ENCODE measurements around the gene ZDHHC18. TPM values are rescaled to one million over a fixed set of nuclear protein-coding genes. Genes with fewer than 3 reads are reported as not detected.

ZDHHC18 gene
- polyA plus RNA-seq, 3 donors: 3.1 to 46.6 (median 6.0) TPM

GRCh38 chr1:26874896-26875295 lies 48.4 kb downstream of the ZDHHC18 start:
- Mint-ChIP-seq H3K27ac (no peak overlapping the region), H3K4me3 (no peak overlapping the region), H3K4me1 (no peaks in the 10 kb centered on the region), H3K36me3 (peaks cover 21 to 46% of the 10 kb centered on the region in 2 donors), H3K9me3 (no peaks in the 10 kb centered on the region), H3K27me3 (ENCODE audit: low read depth in 3 of 3) (peaks cover 0 to 2% (median 0%) of the 10 kb centered on the region in 3 donors)
- H3K79me2 ChIP-seq (ENCODE audit: insufficient read depth, low read length): no peaks in the 10 kb centered on the region
- no peak for TF ChIP-seq CTCF (IDR thresholded peaks at IDR 0.05)
- H2AFZ ChIP-seq (ENCODE audit: insufficient read depth, low read depth, low read length, poor library complexity, severe bottlenecking): no peak overlapping the region
- 80% methylated on average over 1 of the region's 4 CpGs for WGBS (ENCODE audit: insufficient coverage)
- H3K9me3 ChIP-seq (replicated peaks in 1 of 2; ENCODE audit: control insufficient read depth in 1 of 2, insufficient read depth in 1 of 2, low read length in 2 of 2): no peaks in the 10 kb centered on the region
- no peak overlapping the region for H3K4me3 ChIP-seq (replicated peaks in 1 of 3; ENCODE audit: low read depth in 2 of 3, low read length in 3 of 3)
- peaks cover 19% of the 10 kb centered on the region for H4K20me1 ChIP-seq (ENCODE audit: insufficient read depth, low read length)
- DNase-seq: no peak
- H3K36me3 ChIP-seq (replicated peaks in 1 of 2; ENCODE audit: control insufficient read depth in 1 of 2, insufficient read depth in 2 of 2, low read length in 2 of 2): peaks cover 21 to 44% of the 10 kb centered on the region in 2 donors
- no peak overlapping the region for H3K4me2 ChIP-seq (replicated peaks; ENCODE audit: extremely low read depth, low read length, poor library complexity, severe bottlenecking)
- intact Hi-C loops (cut with micrococcal nuclease): loop anchor here (5.0 to 10.0 kb wide), 5 partner anchors 63 to 380 kb away; no protein-coding TSS in a partner anchor
- no peaks in the 10 kb centered on the region for H3K4me1 ChIP-seq (ENCODE audit: control insufficient read depth in 1 of 2, insufficient read depth in 2 of 2, low read length in 2 of 2)
- no peaks in the 10 kb centered on the region for H3K27me3 ChIP-seq (ENCODE audit: control insufficient read depth in 2 of 2, insufficient read depth in 2 of 2, low read length in 2 of 2)
- no peak overlapping the region for H3K27ac ChIP-seq (ENCODE audit: low read depth in 1 of 2, low read length in 2 of 2)
- no peak overlapping the region for H3K9ac ChIP-seq (ENCODE audit: insufficient read depth, low read length, poor library complexity, severe bottlenecking)

DNA sequence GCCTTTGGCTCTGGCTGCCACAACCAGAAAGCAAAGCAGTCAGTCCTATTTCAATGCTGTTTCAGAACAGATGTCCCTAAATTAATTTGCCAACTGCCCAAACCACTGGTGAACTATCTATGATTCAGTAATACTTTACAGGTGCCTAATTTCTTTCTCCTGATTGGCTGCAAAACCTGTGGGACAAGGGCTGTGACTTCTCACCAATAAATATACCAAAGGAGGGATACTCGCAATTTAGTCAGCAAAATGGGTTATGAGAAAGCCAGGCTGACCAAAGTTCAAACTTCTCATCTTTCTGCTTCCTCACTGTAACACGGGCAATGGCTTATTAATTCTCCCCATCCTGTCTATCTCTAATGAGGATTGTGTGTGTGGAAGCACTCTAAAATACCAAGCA lies 50.8 kb downstream of the ZDHHC18 start:
- Histone ChIP-seq H3K27ac (ENCODE audit: low read depth in 1 of 2, low read length in 2 of 2) (peak overlapping the region in 1 of 2 donors; percentile 16), H3K4me1 (ENCODE audit: control insufficient read depth in 1 of 2, insufficient read depth in 2 of 2, low read length in 2 of 2) (no peaks in the 10 kb centered on the region), H3K4me3 (replicated peaks in 1 of 3; ENCODE audit: low read depth in 2 of 3, low read length in 3 of 3) (no peak overlapping the region), H3K4me2 (replicated peaks; ENCODE audit: extremely low read depth, low read length, poor library complexity, severe bottlenecking) (no peak overlapping the region), H3K27me3 (ENCODE audit: control insufficient read depth in 2 of 2, insufficient read depth in 2 of 2, low read length in 2 of 2) (no peaks in the 10 kb centered on the region), H2AFZ (ENCODE audit: insufficient read depth, low read depth, low read length, poor library complexity, severe bottlenecking) (no peak overlapping the region), H3K9me3 (replicated peaks in 1 of 2; ENCODE audit: control insufficient read depth in 1 of 2, insufficient read depth in 1 of 2, low read length in 2 of 2) (no peaks in the 10 kb centered on the region), H3K36me3 (replicated peaks in 1 of 2; ENCODE audit: control insufficient read depth in 1 of 2, insufficient read depth in 2 of 2, low read length in 2 of 2) (peaks cover 44 to 68% of the 10 kb centered on the region in 2 donors), H3K9ac (ENCODE audit: insufficient read depth, low read length, poor library complexity, severe bottlenecking) (no peak overlapping the region), H4K20me1 (ENCODE audit: insufficient read depth, low read length) (peaks cover 22% of the 10 kb centered on the region), H3K79me2 (ENCODE audit: insufficient read depth, low read length) (peaks cover under 1% of the 10 kb centered on the region)
- Mint-ChIP-seq H3K36me3 (peaks cover 40 to 66% of the 10 kb centered on the region in 2 donors), H3K4me3 (no peak overlapping the region), H3K9me3 (no peaks in the 10 kb centered on the region), H3K27ac (peak overlapping the region in 1 of 7 donors; percentile 27), H3K27me3 (ENCODE audit: low read depth in 3 of 3) (no peaks in the 10 kb centered on the region), H3K4me1 (no peaks in the 10 kb centered on the region)
- intact Hi-C loops (cut with micrococcal nuclease): loop anchor here (5.0 to 10.0 kb wide), 5 partner anchors 65 to 383 kb away; no protein-coding TSS in a partner anchor
- no peak for DNase-seq
- no peak for TF ChIP-seq CTCF (IDR thresholded peaks at IDR 0.05)
- no CpG with 5 or more reads among the region's 2 CpGs for WGBS (ENCODE audit: insufficient coverage)

All from CD14-positive monocyte (primary cell).